H9 (cell line): ENCODE results near the gene AFF1. TPM values are rescaled to one million over a fixed set of nuclear protein-coding genes. Genes with fewer than 3 reads are reported as not detected.

Source experiments
- DNase-seq: peaks from one replicate; pipeline ENCODE4 v3.0.0-alpha.2; 2017
- H2AFZ ChIP-seq: one replicate; pipeline ENCODE4 v1.6.1; 2013; ENCODE audit warnings: mild to moderate bottlenecking, low read length, control low read depth, moderate library complexity
- H2AK5ac ChIP-seq: 2 replicates; pipeline ENCODE4 v1.6.1; 2013; ENCODE audit warnings: low read length, control low read depth, mixed read lengths; ENCODE audit not compliant: insufficient read length
- H2BK120ac ChIP-seq: one replicate; pipeline ENCODE4 v1.6.1; 2013; ENCODE audit warnings: low read depth, mild to moderate bottlenecking, low read length, control low read depth, inconsistent platforms; ENCODE audit not compliant: poor library complexity, severe bottlenecking
- H2BK12ac ChIP-seq: 2 replicates; pipeline ENCODE4 v1.6.1; 2013; ENCODE audit warnings: low read length, control low read depth, mixed read lengths, low read depth; ENCODE audit not compliant: insufficient read length
- H2BK15ac ChIP-seq: 2 replicates; pipeline ENCODE4 v1.6.1; 2013; ENCODE audit warnings: low read depth, low read length, control low read depth
- H2BK20ac ChIP-seq: one replicate; pipeline ENCODE4 v1.6.1; 2013; ENCODE audit warnings: low read depth, mild to moderate bottlenecking, low read length, control low read depth, inconsistent platforms; ENCODE audit not compliant: poor library complexity, severe bottlenecking
- H2BK5ac ChIP-seq: 2 replicates; pipeline ENCODE4 v1.6.1; 2013; ENCODE audit warnings: low read length, control low read depth, mixed read lengths; ENCODE audit not compliant: insufficient read length
- H3K14ac ChIP-seq: 2 replicates; pipeline ENCODE4 v1.6.1; 2013; ENCODE audit warnings: low read length, control low read depth; ENCODE audit not compliant: insufficient read depth
- H3K18ac ChIP-seq: 2 replicates; pipeline ENCODE4 v1.6.1; 2013; ENCODE audit warnings: low read depth, mild to moderate bottlenecking, mixed read lengths, low read length, control low read depth; ENCODE audit not compliant: insufficient read length
- H3K23ac ChIP-seq: 2 replicates; pipeline ENCODE4 v1.6.1; 2013; ENCODE audit warnings: low read length, control low read depth, mixed read lengths, low read depth; ENCODE audit not compliant: insufficient read length
- H3K23me2 ChIP-seq: 2 replicates; pipeline ENCODE4 v1.6.1; 2013; ENCODE audit warnings: low read depth, mild to moderate bottlenecking, mixed read lengths, low read length, control low read depth; ENCODE audit not compliant: insufficient read length, poor library complexity, severe bottlenecking
- H3K27ac ChIP-seq: 2 replicates; pipeline ENCODE4 v1.5.1; 2013; ENCODE audit warnings: low read length, control low read depth, mixed read lengths, low read depth; ENCODE audit not compliant: insufficient read length
- H3K27me3 ChIP-seq: 2 replicates; pipeline ENCODE4 v1.6.1; 2013; ENCODE audit warnings: low read length, control low read depth, inconsistent platforms; ENCODE audit not compliant: insufficient read depth
- H3K4ac ChIP-seq: 2 replicates; pipeline ENCODE4 v1.6.1; 2013; ENCODE audit warnings: low read depth, mild to moderate bottlenecking, control low read depth, inconsistent platforms, low read length, moderate library complexity
- H3K4me1 ChIP-seq: 2 replicates; pipeline ENCODE4 v1.6.1; 2013; ENCODE audit warnings: low read length, control low read depth, inconsistent platforms; ENCODE audit not compliant: insufficient read depth
- H3K4me2 ChIP-seq: 2 replicates; pipeline ENCODE4 v1.6.1; 2013; ENCODE audit warnings: low read length, control low read depth, mixed read lengths; ENCODE audit not compliant: insufficient read length, insufficient read depth
- H3K56ac ChIP-seq: 2 replicates; pipeline ENCODE4 v1.6.1; 2013; ENCODE audit warnings: low read depth, mild to moderate bottlenecking, mixed read lengths, low read length, control low read depth; ENCODE audit not compliant: insufficient read length
- H3K79me1 ChIP-seq: 2 replicates; pipeline ENCODE4 v1.6.1; 2013; ENCODE audit warnings: low read depth, mild to moderate bottlenecking, moderate library complexity, low read length, control low read depth, inconsistent platforms; ENCODE audit not compliant: insufficient read depth, poor library complexity, severe bottlenecking
- H3K79me2 ChIP-seq: 2 replicates; pipeline ENCODE4 v1.6.1; 2013; ENCODE audit warnings: low read length, control low read depth, inconsistent platforms; ENCODE audit not compliant: insufficient read depth
- H3K9ac ChIP-seq: 2 replicates; pipeline ENCODE4 v1.6.1; 2013; ENCODE audit warnings: low read length, control low read depth, mixed read lengths; ENCODE audit not compliant: insufficient read length; ENCODE audit errors: extremely low read depth
- H3K9me3 ChIP-seq: one replicate; pipeline ENCODE4 v1.6.1; 2013; ENCODE audit warnings: low read depth, low read length, inconsistent platforms; ENCODE audit not compliant: control insufficient read depth
- H3T11ph ChIP-seq: one replicate; pipeline ENCODE4 v1.6.1; 2013; ENCODE audit warnings: mild to moderate bottlenecking, low read length, control low read depth, inconsistent platforms
- H4K20me1 ChIP-seq: one replicate; pipeline ENCODE4 v1.6.1; 2013; ENCODE audit not compliant: control insufficient read depth, insufficient read length, insufficient read depth
- H4K5ac ChIP-seq: 2 replicates; pipeline ENCODE4 v1.6.1; 2013; ENCODE audit warnings: low read depth, mild to moderate bottlenecking, mixed read lengths, low read length, control low read depth; ENCODE audit not compliant: insufficient read length
- H4K8ac ChIP-seq: replicated peaks from 2 replicates; pipeline ENCODE4 v1.6.1; 2013; ENCODE audit warnings: low read length, control low read depth, mixed read lengths, low read depth; ENCODE audit not compliant: insufficient read length
- H4K91ac ChIP-seq: 2 replicates; pipeline ENCODE4 v1.6.1; 2013; ENCODE audit warnings: low read depth, mild to moderate bottlenecking, moderate library complexity, mixed read lengths, low read length, control low read depth; ENCODE audit not compliant: insufficient read length
- H3K27ac Mint-ChIP-seq, 3 experiments: 2 replicates in 2 of 3; 3 replicates in 1 of 3; pipeline ENCODE4 v1.8.0; 2020 to 2021; ENCODE audit warnings: mixed read lengths in 3 of 3, mild to moderate bottlenecking in 1 of 3, moderate library complexity in 1 of 3
- H3K27me3 Mint-ChIP-seq: 2 replicates; pipeline ENCODE4 v1.8.0; 2021; ENCODE audit warnings: low read depth, mild to moderate bottlenecking, moderate library complexity, mixed read lengths
- H3K36me3 Mint-ChIP-seq, 3 experiments: 2 replicates in 2 of 3; 3 replicates in 1 of 3; pipeline ENCODE4 v1.8.0; 2020 to 2021; ENCODE audit warnings: low read depth in 3 of 3, mixed read lengths in 3 of 3; ENCODE audit not compliant: insufficient read depth in 1 of 3
- H3K4me1 Mint-ChIP-seq, 2 experiments: 2 replicates each; pipeline ENCODE4 v1.8.0; 2020; ENCODE audit warnings: mixed read lengths in 2 of 2
- H3K4me3 Mint-ChIP-seq, 2 experiments: 2 replicates in 1 of 2; 3 replicates in 1 of 2; pipeline ENCODE4 v1.8.0; 2020 to 2021; ENCODE audit warnings: mild to moderate bottlenecking in 2 of 2, mixed read lengths in 2 of 2, moderate library complexity in 1 of 2
- H3K9me3 Mint-ChIP-seq, 2 experiments: 2 replicates in 1 of 2; 3 replicates in 1 of 2; pipeline ENCODE4 v1.8.0; 2020; ENCODE audit warnings: mild to moderate bottlenecking in 2 of 2, mixed read lengths in 2 of 2, moderate library complexity in 1 of 2
- CTCF ChIP-seq: fragments of 200-600 bp; sonication (generic); conservative IDR thresholded peaks from 3 replicates; pipeline ENCODE4 v1.8.0; 2021; ENCODE audit warnings: antibody characterized with exemption, mild to moderate bottlenecking
- WGBS: extraction: QIAGEN DNeasy Blood & Tissue Kit; methylation state at CpG from one replicate; pipeline ENCODE4 v1.1.7; 2013; ENCODE audit warnings: missing lambda C conversion rate, low lambda C conversion rate, mixed read lengths; ENCODE audit not compliant: insufficient read length; ENCODE audit errors: extremely low coverage; 5-methylcytosine and 5-hydroxymethylcytosine counted together
- total RNA-seq: library from RNA; stranded (reverse); gene quantifications from 2 replicates; pipeline ENCODE4 v1.2.1, GENCODE V29; 2021

AFF1 gene
- total RNA-seq, 1 experiment from 2014 or later = 74.5 TPM

DNA sequence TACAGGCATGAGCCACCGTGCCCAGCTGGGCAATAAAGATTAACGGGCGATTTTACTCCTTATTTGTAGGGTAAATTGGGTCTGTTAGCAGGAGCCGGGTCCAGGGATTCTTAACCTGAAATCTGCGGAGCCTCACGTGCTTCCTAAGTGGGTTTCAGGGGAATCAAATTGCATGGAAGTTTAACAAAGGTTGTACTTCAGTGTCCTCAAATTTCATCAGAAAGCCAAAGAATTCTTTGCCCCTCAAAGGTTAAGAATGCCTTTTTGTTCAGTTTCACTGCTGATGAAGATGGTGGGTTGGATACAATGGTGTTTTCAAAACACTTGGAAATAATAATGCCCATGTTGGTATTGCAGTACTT lies 67.9 kb downstream of the AFF1 start:
- Histone ChIP-seq H2BK12ac (no peak overlapping the region), H3K23ac (no peak overlapping the region), H2AK5ac (peak overlapping the region; percentile 90), H2AFZ (no peak overlapping the region), H4K91ac (no peak overlapping the region), H2BK5ac (no peak overlapping the region), H3K4me2 (no peak overlapping the region), H2BK20ac (no peak overlapping the region), H3K79me2 (peaks cover 7% of the 10 kb centered on the region; the same call in 1 of the 2 replicates), H3K9me3 (no peaks in the 10 kb centered on the region), H2BK15ac (no peak overlapping the region), H4K20me1 (no peaks in the 10 kb centered on the region), H3K79me1 (peaks cover 2% of the 10 kb centered on the region), H3K27me3 (no peaks in the 10 kb centered on the region), H3K27ac (peak overlapping the region; percentile 47), H2BK120ac (no peak overlapping the region), H4K5ac (no peak overlapping the region), H3K4me1 (peaks cover 19% of the 10 kb centered on the region), H3K9ac (no peak overlapping the region), H3T11ph (peak overlapping the region; percentile 21), H3K23me2 (peaks cover 12% of the 10 kb centered on the region), H3K4ac (no peak overlapping the region), H4K8ac (no peak overlapping the region), H3K18ac (peak overlapping the region; percentile 11), H3K14ac (peak overlapping the region; percentile 8; the same call in 1 of the 2 replicates), H3K56ac (no peak overlapping the region)
- DNase-seq = no peak
- Mint-ChIP-seq H3K4me3 (peak overlapping the region in 1 of 2 experiments; percentile 50; a peak in 1 of 5 replicates), H3K9me3 (no peaks in the 10 kb centered on the region), H3K27ac (peak overlapping the region; percentile 63 to 91 (median 83); a peak in 6 of 7 replicates), H3K36me3 (no peaks in the 10 kb centered on the region; a peak in 1 of 7 replicates), H3K4me1 (peaks cover 71 to 74% of the 10 kb centered on the region in 2 experiments), H3K27me3 (no peaks in the 10 kb centered on the region; the same call in 1 of the 2 replicates)
- no CpG with 5 or more reads among the region's 6 CpGs for WGBS
- TF ChIP-seq CTCF = no peak
